Fibroblast of villous mesenchyme (primary cell): Measurements from ENCODE around the gene MAPKAPK3. TPM values are rescaled to one million over a fixed set of nuclear protein-coding genes. Genes with fewer than 3 reads are reported as not detected.

ENCODE experiments used
- DNase-seq: peaks from one replicate; pipeline ENCODE4 v3.0.0-alpha.2; 2010; ENCODE audit warnings: low read depth
- H3K4me3 ChIP-seq: 2 replicates; pipeline ENCODE4 v1.5.1; 2011; ENCODE audit warnings: low read depth, mild to moderate bottlenecking, low read length
- CTCF ChIP-seq: IDR thresholded peaks from 2 replicates; pipeline ENCODE4 v1.5.1; 2012; ENCODE audit warnings: low read depth, mild to moderate bottlenecking, low read length; ENCODE audit not compliant: insufficient read depth
- total RNA-seq: library from RNA; depleted of rRNA; stranded (reverse); fragments of >200 nt; gene quantifications from 2 replicates; pipeline ENCODE4 v1.2.3, GENCODE V29; 2012

The MAPKAPK3 gene
- total RNA-seq, 1 donor, result 19.0 TPM

DNA sequence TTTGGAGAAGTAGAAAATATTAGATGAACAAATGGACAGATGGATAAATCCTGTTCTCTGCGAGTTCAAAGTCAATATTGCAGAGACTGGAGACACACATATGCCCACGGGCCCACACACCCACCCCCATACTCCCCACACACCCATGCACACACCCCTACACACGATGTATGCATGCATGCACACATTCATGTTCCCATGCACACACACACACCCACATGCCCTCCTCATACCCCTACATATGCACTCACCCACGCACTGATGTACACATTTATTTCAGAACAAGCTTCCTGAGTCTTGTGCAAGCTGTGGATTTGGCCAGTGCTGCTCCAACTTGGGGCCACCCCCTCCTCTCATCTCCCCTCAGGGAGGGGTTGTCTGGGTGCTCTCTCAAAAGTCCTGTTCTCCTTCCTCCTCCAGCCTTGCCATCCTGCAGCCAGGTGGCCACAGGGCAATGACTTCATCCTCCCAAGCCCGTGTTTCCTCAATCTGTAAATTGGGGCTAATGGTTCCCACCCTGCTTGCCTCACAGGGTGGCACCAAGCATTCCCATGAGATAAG is 16.4 kb downstream of the MAPKAPK3 start:
- no peak overlapping the region for H3K4me3 ChIP-seq
- no peak for TF ChIP-seq CTCF
- DNase-seq, result no peak

DNA sequence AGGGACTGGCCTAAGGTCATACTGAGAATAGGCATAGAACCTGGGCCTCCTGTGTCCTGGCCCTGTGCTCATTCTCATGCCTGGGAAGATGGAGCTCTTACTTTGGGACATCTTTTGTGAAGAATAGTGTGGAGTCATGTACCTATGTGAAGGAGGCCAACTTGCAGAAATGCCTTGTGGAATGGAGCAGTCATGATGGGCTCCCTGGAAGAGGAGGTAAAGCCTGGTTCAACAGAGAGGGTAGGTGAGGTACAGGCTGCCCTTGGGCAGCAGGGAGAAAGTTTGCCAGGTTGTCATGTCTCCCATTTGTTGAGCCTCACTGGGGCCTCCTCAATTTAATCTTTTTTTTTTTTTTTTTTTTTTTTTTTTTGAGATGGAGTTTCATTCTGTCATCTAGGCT is 18.1 kb downstream of the MAPKAPK3 start:
- no peak for DNase-seq
- H3K4me3 ChIP-seq, result no peak overlapping the region
- no peak for TF ChIP-seq CTCF

DNA sequence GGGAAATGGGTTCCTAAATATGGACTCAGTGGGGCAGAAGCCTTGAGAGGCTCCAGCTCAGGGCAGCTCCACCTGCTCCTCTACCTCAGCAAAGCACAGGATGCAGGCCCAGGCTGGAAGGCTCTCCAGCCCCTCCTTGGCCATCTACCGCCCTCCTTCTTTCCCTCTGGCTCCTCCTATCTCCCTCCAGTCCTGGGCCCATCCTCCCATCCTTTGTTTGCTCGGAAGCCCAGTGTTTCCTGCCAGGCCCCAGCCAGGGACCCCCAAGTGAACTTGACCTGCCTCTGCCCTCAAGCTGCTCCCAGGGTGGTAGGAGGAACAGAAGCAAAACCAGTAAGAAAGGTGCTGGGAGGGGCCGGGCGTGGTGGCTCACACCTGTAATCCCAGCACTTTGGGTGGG is 20.1 kb downstream of the MAPKAPK3 start:
- H3K4me3 ChIP-seq, result no peak overlapping the region
- DNase-seq, result no peak
- no peak for TF ChIP-seq CTCF

DNA sequence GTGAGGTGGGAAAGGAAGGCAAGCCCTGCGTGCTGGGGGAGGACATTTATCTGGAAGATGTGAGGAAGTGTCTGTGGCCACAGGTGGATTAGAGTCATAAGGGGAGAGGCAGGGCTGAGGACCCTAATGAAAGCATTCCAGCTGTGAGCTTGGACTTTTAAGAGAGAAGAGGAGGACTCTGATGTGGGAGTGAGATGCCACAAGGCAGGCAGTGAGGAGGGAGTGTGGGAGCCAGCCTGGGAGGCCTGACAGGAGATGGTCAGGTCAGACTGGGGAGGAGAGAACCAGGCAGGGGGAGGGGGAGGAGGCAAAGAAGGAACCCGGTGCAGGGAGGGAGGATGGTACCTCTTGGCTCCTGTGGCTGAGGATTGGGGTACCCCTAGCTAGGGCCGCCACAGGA is 21.0 kb downstream of the MAPKAPK3 start:
- no peak for DNase-seq
- TF ChIP-seq CTCF, result no peak
- H3K4me3 ChIP-seq, result no peak overlapping the region

DNA sequence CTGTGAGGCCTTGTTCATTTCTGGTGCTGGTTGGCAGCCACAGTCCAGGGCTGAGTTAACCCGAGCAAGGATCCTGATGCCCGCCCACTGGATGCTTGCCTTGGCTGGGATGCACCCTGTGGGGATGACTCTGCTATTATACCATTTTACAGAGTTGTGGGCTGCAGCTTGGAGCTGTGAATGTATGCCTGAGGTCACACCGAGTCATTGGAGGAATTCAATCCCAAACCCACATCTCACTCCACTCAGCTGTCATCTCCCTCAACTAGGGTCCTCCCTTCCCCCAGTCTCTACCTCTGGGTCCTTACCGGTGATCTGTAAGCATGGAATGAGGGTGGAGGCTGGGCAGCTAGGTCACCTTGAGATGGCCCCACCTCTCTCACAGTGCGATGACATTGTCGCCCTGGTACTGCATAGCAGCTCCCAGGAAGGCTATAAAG is 22.1 kb downstream of the MAPKAPK3 start:
- TF ChIP-seq CTCF, result no peak
- DNase-seq, result no peak
- no peak overlapping the region for H3K4me3 ChIP-seq

DNA sequence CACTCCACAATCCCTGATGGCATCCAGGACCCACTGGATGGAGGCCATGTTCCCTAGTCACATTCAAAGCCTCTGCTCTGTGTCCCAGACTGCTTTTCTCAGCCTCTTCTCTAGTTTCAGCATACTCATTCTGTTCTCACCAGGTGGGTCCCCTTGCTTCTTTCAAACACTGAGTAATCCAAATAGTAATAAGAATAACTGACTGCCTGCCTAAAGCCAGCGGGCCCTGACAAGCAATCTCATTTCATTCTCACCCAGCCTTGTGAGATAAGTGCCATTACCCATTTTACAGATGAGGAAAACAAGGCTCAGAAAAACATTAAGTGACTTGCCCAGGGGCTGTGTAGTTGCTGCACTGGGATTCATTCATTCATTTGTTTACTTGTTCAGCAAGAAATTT is 25.4 kb downstream of the MAPKAPK3 start:
- no peak overlapping the region for H3K4me3 ChIP-seq
- no peak for DNase-seq
- no peak for TF ChIP-seq CTCF

DNA sequence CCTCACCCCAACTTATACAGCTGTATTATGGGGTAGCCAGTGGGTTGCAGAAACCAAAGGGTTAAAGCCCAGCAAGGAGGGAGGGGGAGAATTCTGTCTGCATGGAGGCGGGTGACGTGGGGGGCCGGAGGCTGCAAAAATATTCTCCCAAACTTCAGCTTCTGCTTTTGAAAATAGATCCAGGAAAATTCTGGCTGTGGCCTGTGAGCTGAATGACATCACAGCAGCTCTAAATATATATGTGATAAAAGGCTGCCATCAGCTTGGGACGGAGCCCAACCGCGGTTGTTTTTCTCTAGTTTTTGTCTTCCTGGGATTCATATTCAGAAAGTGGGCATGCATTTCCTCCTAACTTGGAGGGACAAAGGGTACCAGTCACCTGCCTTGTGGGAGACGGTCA is 27.6 kb downstream of the MAPKAPK3 start:
- no peak for TF ChIP-seq CTCF
- no peak overlapping the region for H3K4me3 ChIP-seq
- no peak for DNase-seq
